Vagina (tissue), 2 donors: ENCODE measurements around the gene RHCE.
"Not testable (repeated sequence)": the region's sequence is repeated elsewhere in the genome, so short reads cannot be mapped to it uniquely, and the experiment has no call there.

Experiments
- POLR2AphosphoS5 ChIP-seq, 2 donors: sonication (generic); formaldehyde crosslinking; IDR thresholded peaks; one replicate each; pipeline ENCODE4 v1.9.0; 2017; ENCODE audit warnings: antibody characterized with exemption in 2 of 2, mild to moderate bottlenecking in 2 of 2, low read depth in 1 of 2; ENCODE audit not compliant: insufficient read depth in 1 of 2
- TF ChIP-seq, protein P1 (sequence below), 3 experiments: fragments of 450-650 bp in 2 of 3; fragments of 200-600 bp in 1 of 3; sonication (generic) in 1 of 3; IDR thresholded peaks; one replicate each; pipeline ENCODE4 v1.5.1; 2017 to 2019; ENCODE audit warnings: antibody characterized with exemption in 3 of 3, mild to moderate bottlenecking in 2 of 3, moderate library complexity in 2 of 3

DNA sequence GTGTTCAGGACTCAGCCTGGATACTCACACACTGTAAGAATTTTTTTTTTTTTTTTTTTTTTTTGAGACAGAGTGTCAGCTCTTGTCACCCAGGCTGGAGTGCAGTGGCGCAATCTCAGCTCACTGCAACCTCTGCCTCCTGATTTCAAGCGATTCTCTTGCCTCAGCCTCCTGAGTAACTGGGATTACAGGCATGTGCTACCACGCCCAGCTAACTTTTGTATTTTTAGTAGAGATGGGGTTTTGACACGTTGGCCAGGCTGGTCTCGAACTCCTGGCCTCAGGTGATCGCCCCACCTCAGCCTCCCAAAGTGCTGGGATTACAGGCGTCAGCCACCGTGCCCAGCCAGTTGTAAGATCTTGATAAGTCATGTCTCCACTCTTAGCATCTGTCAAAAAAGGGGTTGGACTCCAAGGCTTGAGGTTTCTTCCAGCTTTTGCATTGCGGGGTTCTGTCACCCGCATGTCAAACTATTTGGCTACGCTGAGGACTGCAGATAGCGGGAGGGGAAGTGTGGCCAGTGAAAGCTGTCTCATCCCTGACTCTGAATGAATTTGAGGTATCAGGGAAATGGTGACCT, 50.8 kb downstream of the RHCE start:
- TF ChIP-seq, protein P1, sequence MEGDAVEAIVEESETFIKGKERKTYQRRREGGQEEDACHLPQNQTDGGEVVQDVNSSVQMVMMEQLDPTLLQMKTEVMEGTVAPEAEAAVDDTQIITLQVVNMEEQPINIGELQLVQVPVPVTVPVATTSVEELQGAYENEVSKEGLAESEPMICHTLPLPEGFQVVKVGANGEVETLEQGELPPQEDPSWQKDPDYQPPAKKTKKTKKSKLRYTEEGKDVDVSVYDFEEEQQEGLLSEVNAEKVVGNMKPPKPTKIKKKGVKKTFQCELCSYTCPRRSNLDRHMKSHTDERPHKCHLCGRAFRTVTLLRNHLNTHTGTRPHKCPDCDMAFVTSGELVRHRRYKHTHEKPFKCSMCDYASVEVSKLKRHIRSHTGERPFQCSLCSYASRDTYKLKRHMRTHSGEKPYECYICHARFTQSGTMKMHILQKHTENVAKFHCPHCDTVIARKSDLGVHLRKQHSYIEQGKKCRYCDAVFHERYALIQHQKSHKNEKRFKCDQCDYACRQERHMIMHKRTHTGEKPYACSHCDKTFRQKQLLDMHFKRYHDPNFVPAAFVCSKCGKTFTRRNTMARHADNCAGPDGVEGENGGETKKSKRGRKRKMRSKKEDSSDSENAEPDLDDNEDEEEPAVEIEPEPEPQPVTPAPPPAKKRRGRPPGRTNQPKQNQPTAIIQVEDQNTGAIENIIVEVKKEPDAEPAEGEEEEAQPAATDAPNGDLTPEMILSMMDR (IDR thresholded peaks at IDR 0.05) = not testable (repeated sequence)
- TF ChIP-seq POLR2AphosphoS5 (IDR thresholded peaks at IDR 0.05; ENCODE audit: insufficient read depth in 1 of 2, low read depth in 1 of 2) = not testable (repeated sequence)
